A549 (cell line): ENCODE results near the gene WFS1. TPM values are rescaled to one million over a fixed set of nuclear protein-coding genes. Genes with fewer than 3 reads are reported as not detected.

Source experiments
- ATAC-seq, 2 experiments: fragments of 200-7000 bp in 1 of 2; fragments of >200 bp in 1 of 2; cut with Nextera tagmentation in 1 of 2; cut with Tn5 transposase in 1 of 2; 3 replicates each; pipeline versions ENCODE4 v1.8.0 to v1.9.1; 2018 to 2020; ENCODE audit warnings: mild to moderate bottlenecking in 1 of 2, moderate library complexity in 1 of 2
- CTCF ChIA-PET: fragments of 300-600 bp; sonication (Branson Sonifier 250); formaldehyde crosslinking; extraction: SDS; loops from one replicate; lab custom pipeline; 2021; ENCODE audit warnings: antibody characterized with exemption, inconsistent platforms; lab: Yijun Ruan, JAX
- POLR2A ChIA-PET: fragments of 350-600 bp; formaldehyde crosslinking; extraction: SDS; loops from one replicate; lab custom pipeline; 2021; ENCODE audit warnings: antibody characterized with exemption, inconsistent platforms; lab: Yijun Ruan, JAX
- DNase-seq, 2 experiments: peaks; one replicate each; pipeline versions ENCODE4 v3.0.0 to v3.0.0-alpha.2; 2011 to 2016; ENCODE audit warnings: low read depth in 1 of 2, low spot score in 1 of 2
- FAIRE-seq: peaks from 2 replicates; lab custom pipeline; 2011; peaks lifted over from hg19 to GRCh38; lab: Jason Lieb, UNC
- H3K27ac ChIP-seq, 2 experiments: fragments of >200 bp; sonication (Bioruptor Twin); formaldehyde crosslinking; 3 replicates each; pipeline ENCODE4 v1.5.1; 2016 to 2017
- H3K4me1 ChIP-seq: fragments of >200 bp; sonication (Bioruptor Twin); formaldehyde crosslinking; 3 replicates; pipeline ENCODE4 v1.6.1; 2016
- H3K4me2 ChIP-seq: fragments of >200 bp; sonication (Bioruptor Twin); formaldehyde crosslinking; 3 replicates; pipeline ENCODE4 v1.6.1; 2016
- H3K4me3 ChIP-seq: fragments of >200 bp; sonication (Bioruptor Twin); formaldehyde crosslinking; 3 replicates; pipeline ENCODE4 v1.5.1; 2016
- H3K9me3 ChIP-seq: fragments of >200 bp; sonication (Bioruptor Twin); formaldehyde crosslinking; 3 replicates; pipeline ENCODE4 v1.6.1; 2016
- CHD2 ChIP-seq: fragments of 150-350 bp; IDR thresholded peaks from 2 replicates; pipeline ENCODE4 v1.6.1; 2014; ENCODE audit warnings: low read length; ENCODE audit not compliant: partially characterized antibody
- CHD4 ChIP-seq: fragments of 200-600 bp; sonication (generic); IDR thresholded peaks from 2 replicates; pipeline ENCODE4 v1.6.1; 2016; ENCODE audit warnings: antibody characterized with exemption, mild to moderate bottlenecking, borderline replicate concordance
- CTCF ChIP-seq: fragments of >200 bp; sonication (Bioruptor Twin); formaldehyde crosslinking; IDR thresholded peaks from 3 replicates; pipeline ENCODE4 v1.5.1; 2016
- HDAC2 ChIP-seq: fragments of 200-600 bp; sonication (generic); IDR thresholded peaks from 2 replicates; pipeline ENCODE4 v1.6.1; 2016
- HEYL ChIP-seq: fragments of 250-450 bp; sonication (Bioruptor Pico); IDR thresholded peaks from 2 replicates; pipeline ENCODE4 v1.8.0; 2021; ENCODE audit warnings: mild to moderate bottlenecking, moderate library complexity
- HMGXB4 ChIP-seq: fragments of 250-450 bp; sonication (Bioruptor Pico); IDR thresholded peaks from 2 replicates; pipeline ENCODE4 v1.5.0; 2021; ENCODE audit warnings: mild to moderate bottlenecking, moderate library complexity, borderline replicate concordance
- HOXA7 ChIP-seq: fragments of 250-450 bp; sonication (Bioruptor Pico); IDR thresholded peaks from 2 replicates; pipeline ENCODE4 v1.5.0; 2020; ENCODE audit warnings: mild to moderate bottlenecking, moderate library complexity
- MYC ChIP-seq: IDR thresholded peaks from 2 replicates; pipeline ENCODE4 v1.6.1; 2012; ENCODE audit warnings: mild to moderate bottlenecking, inconsistent platforms, low read length, improper control_type of control experiment, borderline replicate concordance
- NR3C1 ChIP-seq: fragments of >200 bp; sonication (Bioruptor Twin); formaldehyde crosslinking; IDR thresholded peaks from 3 replicates; pipeline ENCODE4 v1.6.1; 2017
- PHF8 ChIP-seq: fragments of 200-600 bp; sonication (generic); IDR thresholded peaks from 2 replicates; pipeline ENCODE4 v1.6.1; 2016; ENCODE audit warnings: low read depth, mild to moderate bottlenecking, antibody characterized with exemption, moderate library complexity, borderline replicate concordance
- POLR2AphosphoS2 ChIP-seq: conservative IDR thresholded peaks from 2 replicates; pipeline ENCODE4 v1.6.1; 2012; ENCODE audit warnings: low read length, improper control_type of control experiment, inconsistent platforms
- RAD21 ChIP-seq, 2 experiments: fragments of >200 bp in 1 of 2; sonication (Bioruptor Twin) in 1 of 2; formaldehyde crosslinking in 1 of 2; IDR thresholded peaks in 1 of 2; conservative IDR thresholded peaks in 1 of 2; 2 replicates in 1 of 2; 3 replicates in 1 of 2; pipeline ENCODE4 v1.6.1; 2012 to 2018; ENCODE audit warnings: inconsistent platforms in 1 of 2
- RFX5 ChIP-seq: fragments of 450-650 bp; IDR thresholded peaks from 2 replicates; pipeline ENCODE4 v1.7.1; 2014; ENCODE audit warnings: antibody characterized with exemption, mild to moderate bottlenecking, moderate library complexity
- ZFP36 ChIP-seq: fragments of 450-650 bp; IDR thresholded peaks from 2 replicates; pipeline ENCODE4 v1.6.1; 2014; ENCODE audit warnings: borderline replicate concordance; ENCODE audit not compliant: partially characterized antibody
- WGBS: methylation state at CpG from one replicate; pipeline ENCODE4 v1.1.6; 2017; ENCODE audit errors: missing lambda C conversion rate; 5-methylcytosine and 5-hydroxymethylcytosine counted together
- polyA plus RNA-seq, 4 experiments: library from polyadenylated mRNA; depleted of rRNA in 3 of 4; stranded (reverse); fragments of >200 nt; fragmentation: RNase III in 1 of 4; extraction: RNeasy Plus Mini Kit Qiagen cat#74134 plus additional on column Dnase treatment in 1 of 4; gene quantifications; 2 replicates in 3 of 4; 3 replicates in 1 of 4; pipeline ENCODE4 v1.2.3, GENCODE V29; 2011 to 2017
- TF ChIP-seq, protein P1 (sequence below): IDR thresholded peaks from 2 replicates; pipeline ENCODE4 v1.6.1; 2012
- TF ChIP-seq, protein P2 (sequence below): fragments of 150-350 bp; IDR thresholded peaks from 2 replicates; pipeline ENCODE4 v1.6.1; 2014; ENCODE audit warnings: low read depth, mild to moderate bottlenecking, low read length

WFS1 gene
- polyA plus RNA-seq, 2 of the 4 experiments (the other 2 are of a cell fraction) = 8.8 to 13.6 TPM

DNA sequence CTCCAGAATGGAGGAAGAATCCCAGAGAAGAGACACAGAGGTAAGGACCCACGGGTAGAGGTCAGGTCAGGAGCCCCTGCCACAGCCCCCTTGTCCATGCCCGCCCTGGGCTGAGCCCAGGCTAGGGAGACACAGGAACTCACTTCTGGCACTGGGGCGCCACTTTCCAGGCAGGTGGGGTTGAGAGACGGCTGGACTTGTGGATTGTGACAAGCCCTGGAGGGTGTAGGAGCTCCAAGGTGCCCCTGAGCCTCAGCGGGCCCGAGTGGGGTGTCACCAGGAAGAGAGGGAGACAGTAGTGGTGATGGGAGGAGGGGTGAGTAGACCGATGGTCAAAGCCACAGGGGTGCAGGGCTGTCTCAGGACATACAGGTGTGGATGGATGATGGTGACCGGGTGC lies 58.9 kb downstream of the WFS1 start:
- CTCF ChIA-PET = interaction anchor here (1.0 to 13.8 kb wide), 13 partner anchors 9 to 330 kb away, joined by 3 to 408 read pairs (median 5); no protein-coding TSS in a partner anchor
- POLR2A ChIA-PET = no interaction called here
- TF ChIP-seq HDAC2 (no peak), HOXA7 (no peak), HEYL (CRISPR knock-in tag) (no peak), HMGXB4 (CRISPR knock-in tag) (no peak)
- TF ChIP-seq, protein P1, sequence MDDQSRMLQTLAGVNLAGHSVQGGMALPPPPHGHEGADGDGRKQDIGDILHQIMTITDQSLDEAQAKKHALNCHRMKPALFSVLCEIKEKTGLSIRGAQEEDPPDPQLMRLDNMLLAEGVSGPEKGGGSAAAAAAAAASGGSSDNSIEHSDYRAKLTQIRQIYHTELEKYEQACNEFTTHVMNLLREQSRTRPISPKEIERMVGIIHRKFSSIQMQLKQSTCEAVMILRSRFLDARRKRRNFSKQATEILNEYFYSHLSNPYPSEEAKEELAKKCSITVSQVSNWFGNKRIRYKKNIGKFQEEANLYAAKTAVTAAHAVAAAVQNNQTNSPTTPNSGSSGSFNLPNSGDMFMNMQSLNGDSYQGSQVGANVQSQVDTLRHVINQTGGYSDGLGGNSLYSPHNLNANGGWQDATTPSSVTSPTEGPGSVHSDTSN = no peak
- H3K4me3 ChIP-seq = no peak overlapping the region
- H3K9me3 ChIP-seq = no peaks in the 10 kb centered on the region
- ATAC-seq (no peak), FAIRE-seq (no peak), DNase-seq (no peak)
- no peak overlapping the region for H3K27ac ChIP-seq
- 74% methylated on average over 7 of the region's 8 CpGs for WGBS
- no peaks in the 10 kb centered on the region for H3K4me1 ChIP-seq
- H3K4me2 ChIP-seq = no peak overlapping the region

DNA sequence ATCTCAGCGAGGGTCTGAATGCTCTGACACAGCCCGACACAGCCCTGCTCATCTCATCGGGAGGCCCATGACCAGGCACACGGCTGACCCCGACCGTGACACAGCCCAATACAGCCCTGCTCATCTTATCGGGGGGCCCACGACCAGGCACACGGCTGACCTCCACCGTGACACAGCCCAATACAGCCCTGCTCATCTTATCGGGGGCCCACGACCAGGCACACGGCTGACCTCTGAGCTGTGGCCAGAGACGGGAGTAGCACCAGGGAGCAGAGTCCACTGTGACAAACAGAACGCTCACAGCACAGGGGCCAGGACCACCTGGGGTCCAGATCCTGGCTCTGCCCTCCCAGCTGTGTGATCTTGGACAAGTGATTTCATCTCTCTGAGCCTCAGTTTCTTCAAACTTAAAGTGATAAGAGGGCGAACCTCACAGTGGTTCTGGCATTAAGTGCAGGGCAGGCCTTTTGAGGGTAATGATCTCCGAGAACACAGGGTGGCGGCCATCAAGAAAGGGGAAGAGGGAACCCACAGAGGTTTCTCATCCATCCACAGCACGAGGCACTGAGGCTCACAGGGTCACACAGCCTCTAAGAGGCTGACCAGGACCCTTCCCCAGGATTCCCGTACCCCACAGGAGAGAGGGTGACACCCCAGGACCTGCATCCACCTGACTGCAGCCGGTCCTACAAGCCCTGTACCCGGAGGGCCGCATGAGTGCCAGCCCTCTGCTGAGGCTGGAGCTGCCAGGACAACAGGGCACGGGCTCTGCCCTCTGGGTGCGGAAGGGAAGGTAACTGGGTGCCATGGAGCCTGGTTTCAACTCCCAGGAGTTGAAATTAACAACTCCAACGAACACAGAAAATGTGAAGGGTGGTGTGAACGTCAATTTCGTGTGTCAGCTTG lies 60.1 kb downstream of the WFS1 start:
- Histone ChIP-seq H3K4me3 (no peak overlapping the region), H3K9me3 (no peaks in the 10 kb centered on the region), H3K4me2 (no peak overlapping the region), H3K4me1 (no peaks in the 10 kb centered on the region), H3K27ac (no peak overlapping the region)
- WGBS = 93% methylated on average over 14 of the region's 28 CpGs
- CTCF ChIA-PET = interaction anchor here (0.8 to 13.8 kb wide), 17 partner anchors 8 to 331 kb away, joined by 3 to 408 read pairs (median 6); no protein-coding TSS in a partner anchor
- no peak for TF ChIP-seq HOXA7
- TF ChIP-seq, all 56 proteins: peak for 0
- no peak for ATAC-seq
- FAIRE-seq = no peak
- POLR2A ChIA-PET = no interaction called here
- no peak for DNase-seq

DNA sequence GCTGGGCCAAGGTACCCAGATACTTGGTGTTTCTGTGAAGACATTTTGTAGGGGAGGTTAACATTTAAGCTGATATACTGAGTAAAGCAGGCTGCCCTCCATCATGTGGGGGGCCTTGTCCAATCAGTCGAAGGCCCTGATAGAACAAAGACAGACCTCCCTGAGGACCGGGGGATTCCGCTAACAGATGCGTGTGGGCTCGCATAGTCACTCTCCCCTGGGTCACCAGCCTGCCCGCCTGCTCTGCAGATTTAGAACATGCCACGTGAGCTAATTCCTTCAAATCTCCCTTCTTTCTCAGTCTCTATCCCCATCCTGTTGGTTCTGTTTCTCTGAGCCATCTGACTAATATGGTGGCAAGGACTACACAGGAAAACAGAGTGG lies 60.7 kb downstream of the WFS1 start:
- no peak for ATAC-seq

DNA sequence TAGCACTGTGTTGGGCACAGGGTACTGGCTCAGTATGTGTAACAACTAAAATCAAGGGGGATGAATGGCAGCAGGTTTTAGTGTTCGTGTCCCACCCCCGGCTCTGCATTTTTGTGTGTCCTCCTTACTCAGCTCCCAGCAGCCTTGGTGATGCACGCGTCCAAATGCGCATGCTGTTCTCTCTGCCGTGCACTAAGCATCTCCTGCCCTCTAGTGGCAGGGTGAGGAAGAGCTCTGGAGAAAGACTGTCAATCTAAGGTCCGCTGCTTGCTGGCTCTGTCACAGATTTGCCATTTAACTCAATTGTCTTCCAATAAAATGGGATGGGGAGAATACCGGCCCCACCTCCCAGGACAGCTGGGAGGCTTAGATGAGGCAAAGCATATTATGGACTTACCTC lies 61.4 kb downstream of the WFS1 start:
- H3K9me3 ChIP-seq = no peaks in the 10 kb centered on the region
- ATAC-seq (peak in 1 of 2 experiments; percentile 52; a peak in 2 of 6 replicates), DNase-seq (peak; percentile 31 to 60), FAIRE-seq (no peak)
- WGBS = 75% methylated on average over 7 of the region's 8 CpGs
- no peak for TF ChIP-seq MYC
- TF ChIP-seq ZFP36 = no peak
- no peak for TF ChIP-seq CHD2
- no peak for TF ChIP-seq POLR2AphosphoS2
- TF ChIP-seq, protein P1 = no peak
- no peak for TF ChIP-seq CHD4
- TF ChIP-seq, protein P2, sequence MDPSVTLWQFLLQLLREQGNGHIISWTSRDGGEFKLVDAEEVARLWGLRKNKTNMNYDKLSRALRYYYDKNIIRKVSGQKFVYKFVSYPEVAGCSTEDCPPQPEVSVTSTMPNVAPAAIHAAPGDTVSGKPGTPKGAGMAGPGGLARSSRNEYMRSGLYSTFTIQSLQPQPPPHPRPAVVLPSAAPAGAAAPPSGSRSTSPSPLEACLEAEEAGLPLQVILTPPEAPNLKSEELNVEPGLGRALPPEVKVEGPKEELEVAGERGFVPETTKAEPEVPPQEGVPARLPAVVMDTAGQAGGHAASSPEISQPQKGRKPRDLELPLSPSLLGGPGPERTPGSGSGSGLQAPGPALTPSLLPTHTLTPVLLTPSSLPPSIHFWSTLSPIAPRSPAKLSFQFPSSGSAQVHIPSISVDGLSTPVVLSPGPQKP = no peak
- TF ChIP-seq RFX5 = no peak
- TF ChIP-seq CTCF = peak; percentile 59
- TF ChIP-seq RAD21 (conservative IDR thresholded peaks at IDR 0.05 in 1 of 2, IDR thresholded peaks at IDR 0.05 in 1 of 2) = peak in 1 of 2 experiments; percentile 41; a peak in 3 of 5 replicates
- POLR2A ChIA-PET = no interaction called here
- no peak overlapping the region for H3K27ac ChIP-seq
- H3K4me1 ChIP-seq = no peaks in the 10 kb centered on the region
- H3K4me3 ChIP-seq = no peak overlapping the region
- H3K4me2 ChIP-seq = no peak overlapping the region
- CTCF ChIA-PET = interaction anchor here (0.6 to 13.8 kb wide), 32 partner anchors 10 to 368 kb away, joined by 3 to 408 read pairs (median 5); no protein-coding TSS in a partner anchor

More for the DNA sequence above, 60.7 kb downstream of the WFS1 start:
- Histone ChIP-seq H3K4me3 (no peak overlapping the region), H3K27ac (no peak overlapping the region), H3K4me2 (no peak overlapping the region), H3K9me3 (no peaks in the 10 kb centered on the region), H3K4me1 (no peaks in the 10 kb centered on the region)
- WGBS = 91% methylated on average over 7 of the region's 7 CpGs
- TF ChIP-seq PHF8 (no peak), MYC (no peak), NR3C1 (no peak)
- no peak for DNase-seq
- FAIRE-seq = no peak
- ChIA-PET CTCF (interaction anchor here (0.6 to 13.8 kb wide), 24 partner anchors 9 to 369 kb away, joined by 3 to 408 read pairs (median 4); no protein-coding TSS in a partner anchor), POLR2A (no interaction called here)
